WTC11 (cell line): ENCODE data around the gene TGFBRAP1. TPM values are rescaled to one million over a fixed set of nuclear protein-coding genes. Genes with fewer than 3 reads are reported as not detected.

Experiments used
- ATAC-seq: fragments of 200-7000 bp; cut with Tn5 transposase; 2 replicates; pipeline ENCODE4 v1.10.0; 2021; ENCODE audit warnings: mild to moderate bottlenecking, moderate library complexity
- CTCF ChIA-PET: fragments of 300-600 bp; sonication (Branson Sonifier 250); formaldehyde crosslinking; loops from one replicate; lab custom pipeline; 2021; ENCODE audit warnings: antibody characterized with exemption; lab: Charles Lee
- POLR2A ChIA-PET: fragments of 350-600 bp; sonication (Branson Sonifier 250); formaldehyde crosslinking; loops from one replicate; lab custom pipeline; 2021; ENCODE audit warnings: antibody characterized with exemption; lab: Charles Lee
- DNase-seq: peaks from one replicate; pipeline ENCODE4 v3.0.0; 2021; ENCODE audit warnings: low spot score
- H3K27ac Mint-ChIP-seq: 2 replicates; pipeline ENCODE4 v1.8.0; 2021; ENCODE audit warnings: mixed read lengths
- H3K27me3 Mint-ChIP-seq: 2 replicates; pipeline ENCODE4 v1.8.0; 2021; ENCODE audit warnings: low read depth, mild to moderate bottlenecking, moderate library complexity, mixed read lengths
- H3K36me3 Mint-ChIP-seq: 2 replicates; pipeline ENCODE4 v1.8.0; 2021; ENCODE audit warnings: mixed read lengths
- H3K4me1 Mint-ChIP-seq: 2 replicates; pipeline ENCODE4 v1.8.0; 2022; ENCODE audit warnings: mixed read lengths
- H3K4me3 Mint-ChIP-seq: 2 replicates; pipeline ENCODE4 v1.8.0; 2021; ENCODE audit warnings: mild to moderate bottlenecking, moderate library complexity, mixed read lengths
- H3K9me3 Mint-ChIP-seq: 2 replicates; pipeline ENCODE4 v1.8.0; 2021; ENCODE audit warnings: mixed read lengths
- CREB1 ChIP-seq: sonication (generic); formaldehyde crosslinking; IDR thresholded peaks from 2 replicates; pipeline ENCODE4 v1.8.0; 2023; ENCODE audit warnings: mild to moderate bottlenecking, missing genetic modification reagents
- CREM ChIP-seq: sonication (generic); formaldehyde crosslinking; IDR thresholded peaks from 2 replicates; pipeline ENCODE4 v1.8.1; 2022; ENCODE audit warnings: mild to moderate bottlenecking, missing genetic modification reagents, moderate library complexity
- CTCF ChIP-seq: fragments of 200-600 bp; IDR thresholded peaks from 2 replicates; pipeline ENCODE4 v1.8.0; 2022; ENCODE audit warnings: antibody characterized with exemption
- ELF4 ChIP-seq: sonication (generic); formaldehyde crosslinking; IDR thresholded peaks from 2 replicates; pipeline ENCODE4 v1.8.1; 2022; ENCODE audit warnings: low read depth, mild to moderate bottlenecking, moderate library complexity, missing genetic modification reagents
- FOXK1 ChIP-seq: sonication (generic); formaldehyde crosslinking; IDR thresholded peaks from 2 replicates; pipeline ENCODE4 v1.8.0; 2022; ENCODE audit warnings: mild to moderate bottlenecking, moderate library complexity, missing genetic modification reagents
- NFATC4 ChIP-seq: fragments of 250-450 bp; sonication (Bioruptor Pico); IDR thresholded peaks from 2 replicates; pipeline ENCODE4 v1.9.0; 2021; ENCODE audit warnings: mild to moderate bottlenecking
- NFYB ChIP-seq: sonication (generic); formaldehyde crosslinking; conservative IDR thresholded peaks from 2 replicates; pipeline ENCODE4 v1.8.0; 2022; ENCODE audit warnings: low read depth, missing genetic modification reagents
- NR3C1 ChIP-seq: sonication (generic); formaldehyde crosslinking; conservative IDR thresholded peaks from 2 replicates; pipeline ENCODE4 v1.8.1; 2023; ENCODE audit warnings: low read depth, mild to moderate bottlenecking, missing genetic modification reagents
- RORB ChIP-seq: fragments of 250-450 bp; sonication (Bioruptor Pico); IDR thresholded peaks from 2 replicates; pipeline ENCODE4 v1.9.0; 2021; ENCODE audit warnings: mild to moderate bottlenecking
- TCF7 ChIP-seq: sonication (generic); formaldehyde crosslinking; IDR thresholded peaks from 2 replicates; pipeline ENCODE4 v1.8.0; 2022; ENCODE audit warnings: mild to moderate bottlenecking, low read depth, missing genetic modification reagents, moderate library complexity
- ZBTB21 ChIP-seq: sonication (generic); formaldehyde crosslinking; IDR thresholded peaks from 2 replicates; pipeline ENCODE4 v1.8.1; 2023; ENCODE audit warnings: mild to moderate bottlenecking, missing genetic modification reagents, borderline replicate concordance
- ZMAT4 ChIP-seq: fragments of 250-450 bp; sonication (Bioruptor Pico); IDR thresholded peaks from 2 replicates; pipeline ENCODE4 v1.9.0; 2021; ENCODE audit warnings: mild to moderate bottlenecking
- ZNF396 ChIP-seq: fragments of 250-450 bp; sonication (Bioruptor Pico); IDR thresholded peaks from 2 replicates; pipeline ENCODE4 v1.8.0; 2021; ENCODE audit warnings: mild to moderate bottlenecking, moderate library complexity, borderline replicate concordance
- ZNF423 ChIP-seq: fragments of 250-450 bp; sonication (Bioruptor Pico); IDR thresholded peaks from 2 replicates; pipeline ENCODE4 v2.1.2; 2022; ENCODE audit warnings: mild to moderate bottlenecking, moderate library complexity
- ZNF532 ChIP-seq: fragments of 250-450 bp; sonication (Bioruptor Pico); IDR thresholded peaks from 2 replicates; pipeline ENCODE4 v1.9.0; 2021; ENCODE audit warnings: mild to moderate bottlenecking, borderline replicate concordance
- total RNA-seq: library from RNA; stranded (reverse); gene quantifications from 3 replicates; pipeline ENCODE4 v1.2.3, GENCODE V29; 2021
- TF ChIP-seq, protein P1 (sequence below): fragments of 250-450 bp; sonication (Bioruptor Pico); IDR thresholded peaks from 2 replicates; pipeline ENCODE4 v2.1.2; 2022; ENCODE audit warnings: mild to moderate bottlenecking, moderate library complexity
- TF ChIP-seq, protein P2 (sequence below): sonication (generic); formaldehyde crosslinking; IDR thresholded peaks from 2 replicates; pipeline ENCODE4 v1.8.1; 2023; ENCODE audit warnings: mild to moderate bottlenecking, missing genetic modification reagents, moderate library complexity
- TF ChIP-seq, protein P3 (sequence below): sonication (generic); formaldehyde crosslinking; conservative IDR thresholded peaks from 2 replicates; pipeline ENCODE4 v1.8.1; 2023; ENCODE audit warnings: mild to moderate bottlenecking, low read depth, missing genetic modification reagents, moderate library complexity

The TGFBRAP1 gene
- total RNA-seq, 1 experiment from 2014 or later = 16.3 TPM

GRCh38 chr2:105376010-105376409 lies 46.5 kb upstream of the TGFBRAP1 start:
- CTCF ChIA-PET = no interaction called here
- Mint-ChIP-seq H3K36me3 (peaks cover 10% of the 10 kb centered on the region), H3K27ac (no peak overlapping the region), H3K4me3 (no peak overlapping the region), H3K4me1 (no peaks in the 10 kb centered on the region), H3K27me3 (no peaks in the 10 kb centered on the region), H3K9me3 (no peaks in the 10 kb centered on the region)
- TF ChIP-seq NR3C1 (no peak), ZNF532 (CRISPR knock-in tag) (no peak), CTCF (no peak), NFYB (no peak)
- ATAC-seq = no peak
- DNase-seq = no peak
- POLR2A ChIA-PET = no interaction called here

DNA sequence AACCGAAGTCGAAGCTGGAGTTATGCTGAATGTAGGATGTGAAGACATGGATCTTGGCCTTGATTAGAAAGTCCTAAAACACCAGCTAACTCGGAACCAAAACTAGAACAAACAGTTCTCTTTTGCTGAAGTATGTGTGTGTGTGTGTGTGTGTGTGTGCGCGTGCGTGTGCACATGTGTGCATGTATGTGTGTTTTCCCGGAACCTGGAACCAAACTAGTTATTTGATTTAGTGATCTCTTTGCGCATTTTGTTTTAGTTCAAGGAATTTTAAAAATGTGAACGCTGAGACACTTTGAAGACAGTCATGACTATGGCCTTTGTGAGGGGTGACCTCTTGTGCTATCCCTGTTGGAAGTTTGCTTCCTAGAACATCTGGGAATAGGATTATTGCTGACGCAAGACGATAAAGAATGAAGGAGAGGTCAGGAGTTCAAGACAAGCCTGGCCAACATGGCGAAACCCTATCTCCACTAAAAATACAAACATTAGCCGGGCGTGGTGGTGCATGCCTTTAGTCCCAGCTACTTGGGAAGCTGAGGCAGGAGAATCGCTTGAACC lies 45.5 kb upstream of the TGFBRAP1 start:
- ChIA-PET CTCF (interaction anchor here (0.9 kb wide), 1 partner anchor 146 kb away, joined by 3 read pairs; no protein-coding TSS in a partner anchor), POLR2A (no interaction called here)
- Mint-ChIP-seq H3K4me3 (no peak overlapping the region), H3K27me3 (no peaks in the 10 kb centered on the region), H3K36me3 (peaks cover 10% of the 10 kb centered on the region), H3K27ac (no peak overlapping the region)
- DNase-seq = no peak
- no peak for TF ChIP-seq CREB1
- no peak for TF ChIP-seq ZBTB21 (CRISPR knock-in tag)
- TF ChIP-seq ZNF396 = no peak
- no peak for TF ChIP-seq CREM (CRISPR knock-in tag)
- TF ChIP-seq, protein P1, sequence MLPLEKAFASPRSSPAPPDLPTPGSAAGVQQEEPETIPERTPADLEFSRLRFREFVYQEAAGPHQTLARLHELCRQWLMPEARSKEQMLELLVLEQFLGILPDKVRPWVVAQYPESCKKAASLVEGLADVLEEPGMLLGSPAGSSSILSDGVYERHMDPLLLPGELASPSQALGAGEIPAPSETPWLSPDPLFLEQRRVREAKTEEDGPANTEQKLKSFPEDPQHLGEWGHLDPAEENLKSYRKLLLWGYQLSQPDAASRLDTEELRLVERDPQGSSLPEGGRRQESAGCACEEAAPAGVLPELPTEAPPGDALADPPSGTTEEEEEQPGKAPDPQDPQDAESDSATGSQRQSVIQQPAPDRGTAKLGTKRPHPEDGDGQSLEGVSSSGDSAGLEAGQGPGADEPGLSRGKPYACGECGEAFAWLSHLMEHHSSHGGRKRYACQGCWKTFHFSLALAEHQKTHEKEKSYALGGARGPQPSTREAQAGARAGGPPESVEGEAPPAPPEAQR (CRISPR knock-in tag) = no peak
- TF ChIP-seq, protein P2, sequence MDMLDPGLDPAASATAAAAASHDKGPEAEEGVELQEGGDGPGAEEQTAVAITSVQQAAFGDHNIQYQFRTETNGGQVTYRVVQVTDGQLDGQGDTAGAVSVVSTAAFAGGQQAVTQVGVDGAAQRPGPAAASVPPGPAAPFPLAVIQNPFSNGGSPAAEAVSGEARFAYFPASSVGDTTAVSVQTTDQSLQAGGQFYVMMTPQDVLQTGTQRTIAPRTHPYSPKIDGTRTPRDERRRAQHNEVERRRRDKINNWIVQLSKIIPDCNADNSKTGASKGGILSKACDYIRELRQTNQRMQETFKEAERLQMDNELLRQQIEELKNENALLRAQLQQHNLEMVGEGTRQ = no peak
- no peak for TF ChIP-seq ZNF423 (CRISPR knock-in tag)
- TF ChIP-seq ELF4 (CRISPR knock-in tag) = no peak
- TF ChIP-seq, protein P3, sequence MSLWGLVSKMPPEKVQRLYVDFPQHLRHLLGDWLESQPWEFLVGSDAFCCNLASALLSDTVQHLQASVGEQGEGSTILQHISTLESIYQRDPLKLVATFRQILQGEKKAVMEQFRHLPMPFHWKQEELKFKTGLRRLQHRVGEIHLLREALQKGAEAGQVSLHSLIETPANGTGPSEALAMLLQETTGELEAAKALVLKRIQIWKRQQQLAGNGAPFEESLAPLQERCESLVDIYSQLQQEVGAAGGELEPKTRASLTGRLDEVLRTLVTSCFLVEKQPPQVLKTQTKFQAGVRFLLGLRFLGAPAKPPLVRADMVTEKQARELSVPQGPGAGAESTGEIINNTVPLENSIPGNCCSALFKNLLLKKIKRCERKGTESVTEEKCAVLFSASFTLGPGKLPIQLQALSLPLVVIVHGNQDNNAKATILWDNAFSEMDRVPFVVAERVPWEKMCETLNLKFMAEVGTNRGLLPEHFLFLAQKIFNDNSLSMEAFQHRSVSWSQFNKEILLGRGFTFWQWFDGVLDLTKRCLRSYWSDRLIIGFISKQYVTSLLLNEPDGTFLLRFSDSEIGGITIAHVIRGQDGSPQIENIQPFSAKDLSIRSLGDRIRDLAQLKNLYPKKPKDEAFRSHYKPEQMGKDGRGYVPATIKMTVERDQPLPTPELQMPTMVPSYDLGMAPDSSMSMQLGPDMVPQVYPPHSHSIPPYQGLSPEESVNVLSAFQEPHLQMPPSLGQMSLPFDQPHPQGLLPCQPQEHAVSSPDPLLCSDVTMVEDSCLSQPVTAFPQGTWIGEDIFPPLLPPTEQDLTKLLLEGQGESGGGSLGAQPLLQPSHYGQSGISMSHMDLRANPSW (CRISPR knock-in tag) = no peak
- no peak for TF ChIP-seq NFATC4
- no peak for TF ChIP-seq RORB (CRISPR knock-in tag)
- no peak for TF ChIP-seq TCF7
- TF ChIP-seq FOXK1 (CRISPR knock-in tag) = no peak
- no peak for TF ChIP-seq ZMAT4 (CRISPR knock-in tag)
- TF ChIP-seq, all 79 proteins: peak for 0
- Mint-ChIP-seq H3K9me3 (no peaks in the 10 kb centered on the region), H3K4me1 (no peaks in the 10 kb centered on the region)
- no peak for ATAC-seq
